PC-9 (cell line): ENCODE results near the gene C7orf25. TPM values are rescaled to one million over a fixed set of nuclear protein-coding genes. Genes with fewer than 3 reads are reported as not detected.

Source experiments
- BruUV-seq: library from RNA; stranded (reverse); fragments of 400-500 nt; replicated peaks from 2 replicates; lab custom pipeline; 2021; lab: Mats Ljungman, UMichigan
- CTCF ChIA-PET: fragments of 300-600 bp; sonication (Branson Sonifier 250); formaldehyde crosslinking; loops from one replicate; lab custom pipeline; 2022; ENCODE audit warnings: antibody characterized with exemption; lab: Charles Lee
- POLR2A ChIA-PET: fragments of 300-600 bp; sonication (Branson Sonifier 250); formaldehyde crosslinking; loops from one replicate; lab custom pipeline; 2022; ENCODE audit warnings: antibody characterized with exemption; ENCODE audit not compliant: unreplicated experiment; lab: Charles Lee
- DNase-seq, 2 experiments: peaks; one replicate each; pipeline versions ENCODE4 v3.0.0 to v3.0.0-alpha.2; 2015 to 2022; ENCODE audit warnings: mixed read lengths in 1 of 2
- H2AFZ ChIP-seq: fragments of 200-600 bp; sonication (generic); 2 replicates; pipeline ENCODE4 v1.8.1; 2017; ENCODE audit warnings: antibody characterized with exemption
- H3F3A ChIP-seq: fragments of 200-600 bp; sonication (generic); 2 replicates; pipeline ENCODE4 v1.8.1; 2017; ENCODE audit warnings: antibody characterized with exemption, mild to moderate bottlenecking, low read depth; ENCODE audit not compliant: insufficient read depth
- H3K27ac ChIP-seq: fragments of 200-600 bp; sonication (generic); 2 replicates; pipeline ENCODE4 v1.6.1; 2016; ENCODE audit warnings: mixed run types
- H3K27me3 ChIP-seq: fragments of 200-600 bp; sonication (generic); 2 replicates; pipeline ENCODE4 v1.6.1; 2016; ENCODE audit warnings: low read depth, mixed run types; ENCODE audit not compliant: insufficient read depth
- H3K36me3 ChIP-seq: fragments of 200-600 bp; sonication (generic); 2 replicates; pipeline ENCODE4 v1.6.1; 2016; ENCODE audit warnings: low read depth, mixed run types
- H3K4me1 ChIP-seq: fragments of 200-600 bp; sonication (generic); replicated peaks from 2 replicates; pipeline ENCODE4 v1.6.1; 2016; ENCODE audit warnings: mixed run types; ENCODE audit not compliant: insufficient read depth
- H3K4me2 ChIP-seq: fragments of 200-600 bp; sonication (generic); 2 replicates; pipeline ENCODE4 v1.6.1; 2017; ENCODE audit warnings: mixed run types
- H3K4me3 ChIP-seq: fragments of 200-600 bp; sonication (generic); 2 replicates; pipeline ENCODE4 v1.6.1; 2016; ENCODE audit warnings: mixed run types
- H3K79me2 ChIP-seq: fragments of 200-600 bp; sonication (generic); 2 replicates; pipeline ENCODE4 v1.6.1; 2017; ENCODE audit warnings: low read depth, mixed run types
- H3K9me2 ChIP-seq: fragments of 200-600 bp; sonication (generic); 2 replicates; pipeline ENCODE4 v1.8.1; 2017; ENCODE audit warnings: mild to moderate bottlenecking; ENCODE audit not compliant: insufficient read depth
- H3K9me3 ChIP-seq: fragments of 200-600 bp; sonication (generic); 2 replicates; pipeline ENCODE4 v1.8.1; 2016; ENCODE audit warnings: low read depth; ENCODE audit not compliant: insufficient read depth
- H4K20me1 ChIP-seq: fragments of 200-600 bp; sonication (generic); 2 replicates; pipeline ENCODE4 v1.8.1; 2017; ENCODE audit not compliant: insufficient read depth
- EZH2 ChIP-seq: fragments of 200-600 bp; sonication (generic); IDR thresholded peaks from 2 replicates; pipeline ENCODE4 v1.8.0; 2017; ENCODE audit warnings: antibody characterized with exemption, low read depth
- intact Hi-C: fragments of 100-400 bp; cut with micrococcal nuclease; formaldehyde crosslinking; loops from one replicate; pipeline ENCODE4 v1.10.0; 2022; ENCODE audit not compliant: unreplicated experiment
- total RNA-seq: library from RNA; stranded (reverse); gene quantifications from 2 replicates; pipeline ENCODE4 v1.2.3, GENCODE V29; 2021
- TF ChIP-seq, protein P1 (sequence below): fragments of 200-600 bp; sonication (generic); conservative IDR thresholded peaks from 2 replicates; pipeline ENCODE4 v1.6.1; 2017; ENCODE audit warnings: mixed run types, antibody characterized with exemption, mild to moderate bottlenecking, moderate library complexity

C7orf25 gene
- total RNA-seq, 1 experiment from 2014 or later, result 7.3 TPM

GRCh38 chr7:42928754-42929153, 16.9 kb upstream of the C7orf25 start:
- H3K4me2 ChIP-seq, result peak overlapping the region; percentile 93; the same call in 1 of the 2 replicates
- no peak for DNase-seq
- no peak for TF ChIP-seq EZH2
- TF ChIP-seq, protein P1, sequence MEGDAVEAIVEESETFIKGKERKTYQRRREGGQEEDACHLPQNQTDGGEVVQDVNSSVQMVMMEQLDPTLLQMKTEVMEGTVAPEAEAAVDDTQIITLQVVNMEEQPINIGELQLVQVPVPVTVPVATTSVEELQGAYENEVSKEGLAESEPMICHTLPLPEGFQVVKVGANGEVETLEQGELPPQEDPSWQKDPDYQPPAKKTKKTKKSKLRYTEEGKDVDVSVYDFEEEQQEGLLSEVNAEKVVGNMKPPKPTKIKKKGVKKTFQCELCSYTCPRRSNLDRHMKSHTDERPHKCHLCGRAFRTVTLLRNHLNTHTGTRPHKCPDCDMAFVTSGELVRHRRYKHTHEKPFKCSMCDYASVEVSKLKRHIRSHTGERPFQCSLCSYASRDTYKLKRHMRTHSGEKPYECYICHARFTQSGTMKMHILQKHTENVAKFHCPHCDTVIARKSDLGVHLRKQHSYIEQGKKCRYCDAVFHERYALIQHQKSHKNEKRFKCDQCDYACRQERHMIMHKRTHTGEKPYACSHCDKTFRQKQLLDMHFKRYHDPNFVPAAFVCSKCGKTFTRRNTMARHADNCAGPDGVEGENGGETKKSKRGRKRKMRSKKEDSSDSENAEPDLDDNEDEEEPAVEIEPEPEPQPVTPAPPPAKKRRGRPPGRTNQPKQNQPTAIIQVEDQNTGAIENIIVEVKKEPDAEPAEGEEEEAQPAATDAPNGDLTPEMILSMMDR, result no peak
- peaks cover 71% of the 10 kb centered on the region for H3K79me2 ChIP-seq
- BruUV-seq, result no TSS peak
- no peaks in the 10 kb centered on the region for H3K9me2 ChIP-seq
- H3F3A ChIP-seq, result 0 out of 2 replicates have a peak, but pooled peaks cover 3% of the 10 kb centered on the region
- no peak overlapping the region for H2AFZ ChIP-seq
- CTCF ChIA-PET, result no interaction called here
- POLR2A ChIA-PET, result no interaction called here
- no peaks in the 10 kb centered on the region for H3K9me3 ChIP-seq
- peaks cover 29% of the 10 kb centered on the region for H3K4me1 ChIP-seq
- H3K27ac ChIP-seq, result no peak overlapping the region
- no peak overlapping the region for H3K4me3 ChIP-seq
- peaks cover 42% of the 10 kb centered on the region for H4K20me1 ChIP-seq
- intact Hi-C loops, result no loop called here
- H3K27me3 ChIP-seq, result no peaks in the 10 kb centered on the region
- H3K36me3 ChIP-seq, result peaks cover 28% of the 10 kb centered on the region

GRCh38 chr7:42926204-42926603, 14.3 kb upstream of the C7orf25 start:
- Histone ChIP-seq H3K9me2 (no peaks in the 10 kb centered on the region), H3K27me3 (no peaks in the 10 kb centered on the region), H3K4me2 (no peak overlapping the region), H3K9me3 (no peaks in the 10 kb centered on the region), H3K4me1 (peaks cover 24% of the 10 kb centered on the region), H3K79me2 (peaks cover 56% of the 10 kb centered on the region), H3K27ac (no peak overlapping the region), H3K4me3 (no peak overlapping the region), H4K20me1 (peaks cover 53% of the 10 kb centered on the region), H3F3A (peaks cover 16% of the 10 kb centered on the region; the same call in 1 of the 2 replicates), H3K36me3 (peaks cover 54% of the 10 kb centered on the region), H2AFZ (no peak overlapping the region)
- BruUV-seq, result no TSS peak
- TF ChIP-seq EZH2, result no peak
- TF ChIP-seq, protein P1, result no peak
- POLR2A ChIA-PET, result no interaction called here
- intact Hi-C loops, result no loop called here
- DNase-seq, result no peak
- CTCF ChIA-PET, result no interaction called here

GRCh38 chr7:42925630-42926029, 13.8 kb upstream of the C7orf25 start:
- H3K4me3 ChIP-seq, result no peak overlapping the region
- no peaks in the 10 kb centered on the region for H3K9me3 ChIP-seq
- no peak for DNase-seq
- peaks cover 49% of the 10 kb centered on the region for H4K20me1 ChIP-seq
- no peak overlapping the region for H2AFZ ChIP-seq
- no peak for TF ChIP-seq EZH2
- TF ChIP-seq, protein P1, result no peak
- POLR2A ChIA-PET, result no interaction called here
- H3K9me2 ChIP-seq, result no peaks in the 10 kb centered on the region
- intact Hi-C loops, result no loop called here
- peaks cover 50% of the 10 kb centered on the region for H3K79me2 ChIP-seq
- H3K4me2 ChIP-seq, result no peak overlapping the region
- H3K36me3 ChIP-seq, result peaks cover 60% of the 10 kb centered on the region
- BruUV-seq, result no TSS peak
- H3K27ac ChIP-seq, result no peak overlapping the region
- H3K4me1 ChIP-seq, result peaks cover 20% of the 10 kb centered on the region
- H3K27me3 ChIP-seq, result no peaks in the 10 kb centered on the region
- CTCF ChIA-PET, result no interaction called here
- peaks cover 16% of the 10 kb centered on the region; the same call in 1 of the 2 replicates for H3F3A ChIP-seq
